Psoas muscle (tissue), 8 donors: ENCODE results near the gene TMEM114. TPM values are rescaled to one million over a fixed set of nuclear protein-coding genes. Genes with fewer than 3 reads are reported as not detected.

Experiments used
- ATAC-seq, 4 donors: fragments of 200-7000 bp; cut with Tn5 transposase; one replicate each; pipeline ENCODE4 v1.9.1; 2020; ENCODE audit warnings: moderate library complexity in 3 of 4, mild to moderate bottlenecking in 2 of 4
- DNase-seq, 2 donors: peaks; one replicate each; pipeline ENCODE4 v3.0.0-alpha.2; 2020
- H3K27ac ChIP-seq: fragments of 200-600 bp; one replicate; pipeline ENCODE4 v1.8.0; 2022
- H3K27me3 ChIP-seq, 3 donors: fragments of 200-600 bp in 1 of 3; one replicate each; pipeline versions ENCODE4 v1.6.1 to v1.8.0; 2013 to 2022; ENCODE audit warnings: low read length in 2 of 3, mild to moderate bottlenecking in 2 of 3, moderate library complexity in 1 of 3; ENCODE audit not compliant: insufficient read depth in 3 of 3
- H3K36me3 ChIP-seq, 2 donors: fragments of 200-600 bp in 1 of 2; one replicate each; pipeline versions ENCODE4 v1.6.1 to v1.8.0; 2013 to 2022; ENCODE audit warnings: low read depth in 1 of 2, mild to moderate bottlenecking in 1 of 2, moderate library complexity in 1 of 2; ENCODE audit not compliant: insufficient read depth in 1 of 2
- H3K4me1 ChIP-seq: fragments of 200-600 bp; one replicate; pipeline ENCODE4 v1.8.0; 2022
- H3K4me3 ChIP-seq: fragments of 200-600 bp; one replicate; pipeline ENCODE4 v1.8.0; 2022; ENCODE audit warnings: mild to moderate bottlenecking
- H3K9me3 ChIP-seq: fragments of 200-600 bp; one replicate; pipeline ENCODE4 v1.8.0; 2022
- CTCF ChIP-seq: fragments of 200-600 bp; IDR thresholded peaks from one replicate; pipeline ENCODE4 v1.8.0; 2022; ENCODE audit warnings: antibody characterized with exemption
- WGBS, 3 donors: extraction: QIAGEN DNeasy Blood & Tissue Kit; methylation state at CpG; one replicate each; pipeline versions ENCODE4 v1.1.6 to v1.1.7; 2013; 5-methylcytosine and 5-hydroxymethylcytosine counted together
- intact Hi-C, 2 donors: fragments of 100-400 bp; cut with DNase I; formaldehyde crosslinking; loops; one replicate each; pipeline versions ENCODE4 v1.11.0 to v1.14.2; 2022
- polyA plus RNA-seq, 3 donors: library from polyadenylated mRNA; stranded (reverse); fragments of 200-250 nt; gene quantifications; one replicate each; pipeline ENCODE4 v1.2.3, GENCODE V29; 2013
- total RNA-seq, 4 donors: library from RNA; stranded (reverse); fragmentation: NEBNext Ultra II Directional in 2 of 4; extraction: Animal tissue kit (Norgen Biotek cat#: 25700) in 2 of 4; gene quantifications; one replicate each; pipeline versions ENCODE4 v1.2.1 to v1.2.4, GENCODE V29; 2021 to 2023
- donor health status: healthy with polysubstance abuse.
- donor health status: DM: no; HTN: no; CAD: no; lungs with moderate emphysema.
- donor health status: Bipolar disorder and iron deficiency.
- donor health status: healthy.
- donor health status: DM: yes; HTN: yes; CAD: no.
- donor health status: DM: no; HTN: no; CAD: no.
- donor health status: DM: no; HTN: no; CAD: no.
- donor health status: DM: yes; HTN: yes; CAD: no.

The TMEM114 gene
- total and polyA plus RNA-seq, 7 donors, result not detected

- H3K27me3 ChIP-seq, result peaks cover 0 to 2% (median 0%) of the 10 kb centered on the region in 3 donors
- H3K9me3 ChIP-seq, result no peaks in the 10 kb centered on the region
- no peak for TF ChIP-seq CTCF
- no peaks in the 10 kb centered on the region for H3K4me1 ChIP-seq
- ATAC-seq (no peak), DNase-seq (no peak)
- H3K27ac ChIP-seq, result no peak overlapping the region
- WGBS, 3 donors, result 62 to 66% (median 65%) methylated on average over 9 of the region's 9 CpGs
- H3K36me3 ChIP-seq, result no peaks in the 10 kb centered on the region
- no peak overlapping the region for H3K4me3 ChIP-seq
- intact Hi-C loops, result no loop called here
Measured at GRCh38 chr16:8614435-8615029, 24.2 kb upstream of the TMEM114 start.

- no peak overlapping the region for H3K27ac ChIP-seq
- TF ChIP-seq CTCF, result no peak
- no peaks in the 10 kb centered on the region for H3K4me1 ChIP-seq
- peaks cover 0 to 4% (median 2%) of the 10 kb centered on the region in 3 donors for H3K27me3 ChIP-seq
- no peaks in the 10 kb centered on the region for H3K9me3 ChIP-seq
- DNase-seq (no peak), ATAC-seq (no peak)
- intact Hi-C loops, result no loop called here
- no peak overlapping the region for H3K4me3 ChIP-seq
- H3K36me3 ChIP-seq, result no peaks in the 10 kb centered on the region
- 89 to 95% (median 91%) methylated on average over 1 of the region's 1 CpG for WGBS, 3 donors
Measured at GRCh38 chr16:8611886-8612600, 21.7 kb upstream of the TMEM114 start.

GRCh38 chr16:8611122-8611521, 20.8 kb upstream of the TMEM114 start:
- intact Hi-C loops, result no loop called here
- DNase-seq (no peak), ATAC-seq (no peak)
- no peak for TF ChIP-seq CTCF
- no peaks in the 10 kb centered on the region for H3K4me1 ChIP-seq
- H3K27ac ChIP-seq, result no peak overlapping the region
- H3K9me3 ChIP-seq, result no peaks in the 10 kb centered on the region
- H3K36me3 ChIP-seq, result no peaks in the 10 kb centered on the region
- H3K27me3 ChIP-seq, result peaks cover 0 to 4% (median 2%) of the 10 kb centered on the region in 3 donors
- 71 to 77% (median 76%) methylated on average over 4 of the region's 4 CpGs for WGBS, 3 donors
- no peak overlapping the region for H3K4me3 ChIP-seq

GRCh38 chr16:8607214-8607613, 16.9 kb upstream of the TMEM114 start:
- DNase-seq (no peak), ATAC-seq (no peak)
- intact Hi-C loops, result no loop called here
- H3K4me3 ChIP-seq, result no peak overlapping the region
- H3K36me3 ChIP-seq, result no peaks in the 10 kb centered on the region
- H3K4me1 ChIP-seq, result no peaks in the 10 kb centered on the region
- 64 to 71% (median 68%) methylated on average over 9 of the region's 9 CpGs for WGBS, 3 donors
- H3K9me3 ChIP-seq, result no peaks in the 10 kb centered on the region
- H3K27ac ChIP-seq, result no peak overlapping the region
- H3K27me3 ChIP-seq, result peaks cover 0 to 4% (median 2%) of the 10 kb centered on the region in 3 donors
- no peak for TF ChIP-seq CTCF
